GM21423 (cell line): ENCODE results near the gene MCC.

Experiments used
- ATAC-seq: cut with Tn5 transposase; IDR thresholded peaks from one replicate; pipeline ENCODE4 v1.9.1; 2021; ENCODE audit warnings: mild to moderate bottlenecking, moderate library complexity; ENCODE audit not compliant: unreplicated experiment

MCC gene

DNA sequence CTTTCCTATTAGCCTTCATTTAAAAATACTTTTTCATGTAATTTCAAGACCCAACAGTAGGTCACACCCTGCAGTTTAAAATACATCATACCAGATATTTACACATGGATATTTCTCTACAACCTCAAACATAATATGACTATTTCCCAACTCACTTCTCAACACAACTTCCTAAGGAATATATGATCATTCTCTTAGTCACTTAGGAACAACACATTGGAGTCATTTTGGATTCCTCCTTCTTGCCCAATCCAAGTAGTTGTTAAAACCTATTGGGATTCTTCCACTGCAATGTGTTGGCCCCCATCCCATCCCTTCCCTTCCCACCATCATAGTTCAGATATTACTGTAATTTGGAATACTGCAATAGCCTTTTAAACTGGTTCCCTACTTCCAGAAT lies 366.2 kb downstream of the MCC start:
- ATAC-seq: no peak

GRCh38 chr5:113119246-113119924 lies 368.9 kb downstream of the MCC start:
- no peak for ATAC-seq

DNA sequence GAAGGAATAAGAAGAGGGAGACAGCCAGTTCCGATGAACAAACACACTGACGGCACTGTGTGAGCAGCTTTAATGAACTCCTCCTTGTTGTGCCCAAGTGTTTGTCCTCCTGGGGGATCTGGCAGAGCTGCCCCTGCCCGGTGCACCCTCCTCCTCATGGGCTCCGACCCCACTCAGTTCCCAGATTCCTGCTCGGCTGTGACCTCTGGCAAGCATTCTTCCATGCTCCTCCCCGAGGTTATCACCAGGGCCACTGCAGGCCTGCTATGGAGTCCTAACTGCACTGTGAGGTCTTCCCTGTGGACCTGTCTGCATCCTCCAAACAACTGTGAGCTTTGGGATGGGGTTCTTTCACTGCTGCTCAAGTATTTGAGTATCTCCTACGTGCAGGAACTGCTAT lies 369.5 kb downstream of the MCC start:
- no peak for ATAC-seq

GRCh38 chr5:113118298-113118697 lies 370.0 kb downstream of the MCC start:
- no peak for ATAC-seq

GRCh38 chr5:113117543-113118115 lies 370.6 kb downstream of the MCC start:
- no peak for ATAC-seq

GRCh38 chr5:113115956-113116355 lies 372.3 kb downstream of the MCC start:
- ATAC-seq: no peak

- ATAC-seq: no peak
Measured at GRCh38 chr5:113115061-113115460, 373.2 kb downstream of the MCC start.

GRCh38 chr5:113114559-113114958 lies 373.7 kb downstream of the MCC start:
- no peak for ATAC-seq

GRCh38 chr5:113112435-113112834 lies 375.8 kb downstream of the MCC start:
- ATAC-seq: no peak

DNA sequence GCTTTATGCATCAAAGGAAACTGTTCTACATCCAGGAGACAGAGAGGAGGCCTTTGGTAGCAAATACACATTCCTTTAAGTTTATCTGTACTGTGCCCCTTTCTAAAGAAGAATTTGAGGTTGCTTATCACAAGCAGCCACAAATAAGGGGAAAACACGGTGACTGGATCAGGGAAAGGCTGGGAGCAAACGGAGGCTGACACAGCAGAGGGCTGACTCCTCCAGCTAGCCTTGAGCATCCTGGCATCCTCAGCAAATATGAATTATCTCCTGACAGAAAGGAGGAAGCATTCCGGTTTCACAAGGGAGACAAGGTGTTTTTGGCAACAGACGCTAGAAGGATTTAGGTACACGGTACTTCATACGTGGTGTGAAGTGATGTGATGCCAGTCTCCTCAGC lies 378.1 kb downstream of the MCC start:
- no peak for ATAC-seq

- ATAC-seq: no peak
Measured at GRCh38 chr5:113109344-113109743, 378.9 kb downstream of the MCC start.

DNA sequence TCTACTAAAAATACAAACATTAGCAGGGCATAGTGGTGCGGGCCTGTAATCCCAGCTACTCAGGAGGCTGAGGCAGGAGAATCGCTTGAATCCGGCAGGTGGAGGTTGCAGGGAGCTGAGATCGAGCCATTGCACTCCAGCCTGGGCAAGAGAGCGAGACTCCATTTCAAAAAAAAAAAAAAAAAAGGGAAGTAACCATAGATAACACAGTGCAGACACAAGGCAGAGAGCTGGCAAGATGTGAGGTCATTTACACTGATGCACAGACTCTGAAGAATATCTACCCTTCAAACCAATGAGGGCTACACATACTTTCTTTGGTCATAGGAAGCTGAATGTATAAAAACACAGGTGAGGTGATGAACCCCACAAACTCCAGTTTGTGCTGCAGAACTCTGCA lies 379.8 kb downstream of the MCC start:
- ATAC-seq: no peak

DNA sequence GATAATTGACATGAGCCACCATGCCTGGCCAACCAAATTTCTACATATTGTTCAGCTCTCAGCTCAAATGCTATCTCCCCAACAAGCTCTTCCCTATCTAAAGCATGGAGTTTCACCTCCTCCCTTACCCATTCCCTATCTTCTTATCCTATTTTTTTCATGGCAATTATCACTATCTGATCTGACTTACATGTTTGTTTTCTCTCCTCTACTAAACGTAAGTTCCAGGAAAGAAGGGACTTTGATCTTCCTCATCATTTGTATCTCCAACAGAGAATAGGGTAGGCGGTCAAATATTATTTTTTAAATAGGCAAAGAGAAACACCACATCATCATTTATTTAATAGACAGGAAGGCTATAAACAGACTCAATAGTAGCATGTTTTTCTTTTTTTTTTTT lies 381.4 kb downstream of the MCC start:
- no peak for ATAC-seq

DNA sequence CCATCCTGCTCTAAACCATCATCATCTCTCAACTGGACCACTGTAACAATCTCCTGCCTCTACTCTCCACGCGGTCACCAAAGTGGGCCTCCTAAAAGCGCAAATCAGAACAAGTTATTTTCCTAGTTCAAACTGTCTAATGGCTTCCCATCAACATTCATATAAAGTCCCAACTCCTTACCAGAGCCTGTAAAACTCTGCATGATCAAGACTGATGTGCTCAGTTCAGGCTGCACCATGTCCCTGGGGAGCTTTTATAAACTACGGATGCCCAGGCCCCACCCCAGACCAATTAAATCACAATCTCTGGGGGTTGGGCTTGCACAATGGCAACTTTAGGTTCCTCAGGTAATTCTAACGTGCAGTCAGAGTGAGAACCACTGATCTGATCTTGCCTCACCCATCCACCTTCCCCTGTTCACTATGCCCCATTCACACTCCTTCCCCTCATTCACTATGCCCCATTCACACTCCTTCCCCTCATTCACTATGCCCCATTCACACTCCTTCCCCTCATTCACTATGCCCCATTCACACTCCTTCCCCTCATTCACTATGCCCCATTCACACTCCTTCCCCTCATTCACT lies 382.5 kb downstream of the MCC start:
- no peak for ATAC-seq

DNA sequence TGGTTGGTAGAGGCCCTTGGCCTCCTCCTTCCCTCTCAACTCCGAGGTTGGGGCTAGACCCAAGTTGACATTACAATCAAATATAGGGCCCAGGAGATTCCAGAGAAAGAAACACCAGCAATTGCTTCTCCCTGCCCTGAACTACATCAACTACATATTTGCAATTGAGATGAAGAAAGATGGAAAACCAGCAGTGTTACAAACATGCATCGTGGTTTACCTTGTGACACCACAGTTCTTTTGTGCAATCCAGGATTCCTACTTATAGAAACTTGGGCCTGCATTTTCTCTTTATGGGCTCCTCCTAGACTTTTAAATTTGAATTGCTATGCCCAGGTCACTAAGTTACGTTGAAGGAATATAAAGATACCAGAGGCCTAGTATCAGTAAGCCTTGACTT lies 384.9 kb downstream of the MCC start:
- no peak for ATAC-seq

GRCh38 chr5:113102121-113102531 lies 386.1 kb downstream of the MCC start:
- no peak for ATAC-seq

GRCh38 chr5:113100981-113101380 lies 387.3 kb downstream of the MCC start:
- no peak for ATAC-seq

- ATAC-seq: no peak
Measured at GRCh38 chr5:113099822-113100221, 388.4 kb downstream of the MCC start.

GRCh38 chr5:113098378-113098777 lies 389.9 kb downstream of the MCC start:
- ATAC-seq: no peak

- no peak for ATAC-seq
Measured at GRCh38 chr5:113095831-113096230, 392.4 kb downstream of the MCC start.

DNA sequence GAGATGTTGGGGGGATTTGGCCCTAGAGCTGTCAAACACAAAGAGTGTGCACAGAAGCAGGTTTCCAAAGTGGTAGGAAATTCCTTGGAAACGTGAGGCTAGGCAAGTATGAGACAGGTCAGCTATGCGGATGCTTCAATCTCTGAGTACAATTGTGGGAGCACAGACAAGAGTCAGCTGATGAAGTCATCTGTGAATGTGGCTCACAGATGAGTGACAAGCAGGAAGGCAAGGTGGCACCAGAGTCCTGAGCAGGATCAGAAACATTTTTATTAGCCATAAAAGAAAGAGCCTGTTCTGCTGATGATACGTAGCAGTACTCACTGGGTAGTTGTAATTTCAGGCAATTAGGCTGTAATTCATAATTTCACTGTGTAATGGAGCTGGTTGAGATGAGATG lies 394.7 kb downstream of the MCC start:
- no peak for ATAC-seq

- ATAC-seq: no peak
Measured at GRCh38 chr5:113092683-113093082, 395.6 kb downstream of the MCC start.

DNA sequence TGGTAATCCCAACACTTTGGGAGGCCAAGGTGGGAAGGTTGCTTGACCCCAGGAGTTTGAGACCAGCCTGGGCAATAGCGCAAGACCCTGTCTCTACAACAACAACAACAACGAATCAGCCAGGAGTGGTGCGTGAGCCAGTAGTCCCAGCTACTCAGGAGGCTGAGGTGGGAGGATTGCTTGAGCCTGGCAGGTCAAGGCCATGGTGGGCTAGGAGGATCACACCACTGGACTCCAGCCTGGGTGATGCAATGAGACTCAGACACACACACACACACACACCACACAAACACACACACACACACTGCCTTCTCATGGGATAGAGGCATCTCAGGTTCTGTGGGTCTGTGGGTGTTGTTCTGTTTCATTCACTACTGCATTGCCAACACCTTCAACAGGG lies 396.6 kb downstream of the MCC start:
- ATAC-seq: no peak
